ENCODE results near the gene IL17F.

GRCh38 chr6:52227495-52227894, 16.8 kb downstream of the IL17F start:
- TF ChIP-seq CTCF (optimal IDR thresholded peaks at IDR 0.05 in 1 of 3, IDR thresholded peaks at IDR 0.05 in 1 of 3, conservative IDR thresholded peaks at IDR 0.05 in 1 of 3; ENCODE audit: extremely low read depth in 1 of 3, insufficient read depth in 2 of 3, low read length in 3 of 3), result no peak
- no peak for TF ChIP-seq EZH2 (IDR thresholded peaks at IDR 0.05; ENCODE audit: low read length)
